Inflammatory macrophage (primary cell): Measurements from ENCODE around the gene RAB7B.
A peak's percentile ranks its signal among the peaks of the same experiment; 100 is the strongest.

ENCODE experiments used
- DNase-seq, 2 donors: peaks; one replicate each; pipeline ENCODE4 v3.0.0-alpha.2; 2020 to 2022

The RAB7B gene

GRCh38 chr1:205994346-205994745, 8.8 kb downstream of the RAB7B start:
- DNase-seq: peak in 1 of 2 donors; percentile 1

- no peak for DNase-seq
These were observed 10.1 kb downstream of the RAB7B start for GRCh38 chr1:205993068-205993467.

GRCh38 chr1:205992218-205992882, 10.8 kb downstream of the RAB7B start:
- DNase-seq: no peak

- no peak for DNase-seq
These were observed 12.0 kb downstream of the RAB7B start for GRCh38 chr1:205991237-205991636.

GRCh38 chr1:205990226-205990625, 13.0 kb downstream of the RAB7B start:
- DNase-seq: no peak

- DNase-seq: peak in 1 of 2 donors; percentile 30
These were observed 13.4 kb downstream of the RAB7B start for GRCh38 chr1:205989786-205990185.

- no peak for DNase-seq
These were observed 14.6 kb downstream of the RAB7B start for GRCh38 chr1:205988585-205988995.

- DNase-seq: no peak
These were observed 16.3 kb downstream of the RAB7B start for GRCh38 chr1:205986861-205987260.

- DNase-seq: no peak
These were observed 16.9 kb downstream of the RAB7B start for GRCh38 chr1:205986292-205986691.

GRCh38 chr1:205985330-205986005, 17.7 kb downstream of the RAB7B start:
- no peak for DNase-seq

- DNase-seq: peak; percentile 65 to 68
These were observed 19.1 kb downstream of the RAB7B start for GRCh38 chr1:205983925-205984725.

GRCh38 chr1:205981257-205981656, 21.9 kb downstream of the RAB7B start:
- DNase-seq: no peak

GRCh38 chr1:205980237-205980870, 22.8 kb downstream of the RAB7B start:
- DNase-seq: peak in 1 of 2 donors; percentile 41

GRCh38 chr1:205979301-205979700, 23.9 kb downstream of the RAB7B start:
- no peak for DNase-seq

- no peak for DNase-seq
These were observed 24.5 kb downstream of the RAB7B start for GRCh38 chr1:205978676-205979075.

GRCh38 chr1:205977402-205978014, 25.7 kb downstream of the RAB7B start:
- DNase-seq: peak; percentile 73 to 80

GRCh38 chr1:205976708-205977401, 26.3 kb downstream of the RAB7B start:
- DNase-seq: no peak

- DNase-seq: no peak
These were observed 27.2 kb downstream of the RAB7B start for GRCh38 chr1:205976036-205976435.

- DNase-seq: no peak
These were observed 27.7 kb downstream of the RAB7B start for GRCh38 chr1:205975387-205975998.

- DNase-seq: no peak
These were observed 28.5 kb downstream of the RAB7B start for GRCh38 chr1:205974712-205975111.
